Upper lobe of left lung (tissue), 6 donors: ENCODE measurements around the gene KLHL18. TPM values are rescaled to one million over a fixed set of nuclear protein-coding genes. Genes with fewer than 3 reads are reported as not detected.
A peak's percentile ranks its signal among the peaks of the same experiment; 100 is the strongest.

Source experiments
- ATAC-seq, 2 donors: fragments of 200-7000 bp; cut with Tn5 transposase; one replicate each; pipeline ENCODE4 v1.9.1; 2022; ENCODE audit warnings: mild to moderate bottlenecking in 2 of 2, moderate library complexity in 2 of 2; ENCODE audit not compliant: low FRiP score in 2 of 2
- DNase-seq, 2 donors: peaks; one replicate each; pipeline ENCODE4 v3.0.0-alpha.2; 2019 to 2020
- H3K27ac ChIP-seq, 4 donors: fragments of 200-600 bp; sonication (generic); one replicate each; pipeline ENCODE4 v1.5.1; 2016 to 2019
- H3K27me3 ChIP-seq, 4 donors: fragments of 200-600 bp; sonication (generic); one replicate each; pipeline ENCODE4 v1.5.1; 2017 to 2019
- H3K36me3 ChIP-seq, 4 donors: fragments of 200-600 bp; sonication (generic); one replicate each; pipeline ENCODE4 v1.5.1; 2016 to 2019
- H3K4me1 ChIP-seq, 4 donors: fragments of 200-600 bp; sonication (generic); one replicate each; pipeline ENCODE4 v1.5.1; 2018 to 2019
- H3K4me3 ChIP-seq, 4 donors: fragments of 200-600 bp; sonication (generic); one replicate each; pipeline ENCODE4 v1.5.1; 2017 to 2019; ENCODE audit warnings: mild to moderate bottlenecking in 2 of 4, moderate library complexity in 1 of 4
- H3K9me3 ChIP-seq, 4 donors: fragments of 200-600 bp; sonication (generic); one replicate each; pipeline ENCODE4 v1.5.1; 2018 to 2019
- CTCF ChIP-seq, 6 experiments: fragments of 450-650 bp in 4 of 6; fragments of 200-600 bp in 2 of 6; sonication (generic) in 2 of 6; IDR thresholded peaks; one replicate each; pipeline ENCODE4 v1.5.1; 2016 to 2019; ENCODE audit warnings: antibody characterized with exemption in 6 of 6
- EP300 ChIP-seq, 4 donors: sonication (generic); formaldehyde crosslinking; IDR thresholded peaks; one replicate each; pipeline ENCODE4 v1.5.1; 2017; ENCODE audit warnings: antibody characterized with exemption in 4 of 4, control low read depth in 2 of 4
- POLR2A ChIP-seq, 4 donors: fragments of 450-650 bp; IDR thresholded peaks; one replicate each; pipeline ENCODE4 v1.5.1; 2016 to 2017; ENCODE audit warnings: antibody characterized with exemption in 4 of 4, mild to moderate bottlenecking in 2 of 4
- POLR2AphosphoS5 ChIP-seq, 2 donors: sonication (generic); formaldehyde crosslinking; IDR thresholded peaks; one replicate each; pipeline ENCODE4 v1.5.1; 2017; ENCODE audit warnings: antibody characterized with exemption in 2 of 2
- WGBS, 2 donors: methylation state at CpG; one replicate each; pipeline ENCODE4 v1.1.5; 2017 to 2018; 5-methylcytosine and 5-hydroxymethylcytosine counted together
- total RNA-seq, 6 donors: library from RNA; depleted of rRNA in 4 of 6; stranded (reverse); fragments of >200 nt in 4 of 6; gene quantifications; one replicate each; pipeline versions ENCODE4 v1.1.0 to v1.2.1, GENCODE V29; 2016 to 2021
- donor health status: DM: no; HTN: no; CAD: no; lungs with moderate emphysema.
- donor health status: DM: no; HTN: yes; CAD: no; lungs with severe emphysema.

Gene KLHL18
- total RNA-seq: 10 to 100 TPM; 12.6 to 35.5 (median 19.4) TPM

- DNase-seq: peak; percentile 94 to 97
Measured at GRCh38 chr3:47282424-47283192, at the start of gene KLHL18, which contains the start of gene KIF9. Gene KLHL18 (plus strand): TSS chr3:47282944. CDS start chr3:47282966, 22 bp downstream. Gene KIF9 (minus strand): TSS chr3:47282799. CDS start chr3:47277374, 5,425 bp downstream.

DNA sequence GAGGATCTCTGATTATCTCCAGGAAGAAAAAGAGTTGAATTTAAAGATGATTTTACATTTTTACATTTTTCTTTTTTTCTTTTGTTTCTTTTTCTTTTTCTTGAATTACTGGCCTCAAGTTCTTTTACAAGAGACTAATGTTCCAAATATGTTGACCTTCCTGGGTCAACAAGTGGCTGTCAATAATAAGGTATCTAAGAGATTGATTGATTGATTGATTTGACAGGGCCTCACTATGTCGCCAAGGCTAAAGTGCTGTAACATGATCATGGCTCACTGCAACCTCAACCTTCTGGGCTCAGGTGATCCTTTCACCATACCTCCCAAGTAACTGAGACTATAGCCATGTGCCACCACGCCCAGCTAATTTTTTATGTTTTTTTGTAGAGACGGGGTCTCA is 44.7 kb upstream of the KLHL18 start:
- DNase-seq (no peak), ATAC-seq (no peak)
- Histone ChIP-seq H3K9me3 (no peaks in the 10 kb centered on the region), H3K27ac (no peak overlapping the region), H3K4me3 (no peak overlapping the region), H3K4me1 (no peaks in the 10 kb centered on the region), H3K36me3 (no peaks in the 10 kb centered on the region), H3K27me3 (no peaks in the 10 kb centered on the region)
- TF ChIP-seq EP300 (IDR thresholded peaks at IDR 0.05): no peak
- no peak for TF ChIP-seq CTCF (IDR thresholded peaks at IDR 0.05)
- TF ChIP-seq POLR2A (IDR thresholded peaks at IDR 0.05): no peak
- no peak for TF ChIP-seq POLR2AphosphoS5 (IDR thresholded peaks at IDR 0.05)
- 95 to 98% methylated on average over 3 of the region's 3 CpGs for WGBS, 2 donors

More at GRCh38 chr3:47282424-47283192, at the start of gene KLHL18, which contains the start of gene KIF9:
- H3K4me1 ChIP-seq: peaks cover 24 to 50% (median 30%) of the 10 kb centered on the region in 4 donors
- H3K9me3 ChIP-seq: no peaks in the 10 kb centered on the region
- no peaks in the 10 kb centered on the region for H3K27me3 ChIP-seq
- peak within 1 kb of the TSS; percentile 65 to 97 (median 86) for H3K4me3 ChIP-seq
- peak; percentile 97 for ATAC-seq
- H3K36me3 ChIP-seq: peaks cover 0 to 6% (median 1%) of the 10 kb centered on the region in 4 donors
- TF ChIP-seq POLR2AphosphoS5 (IDR thresholded peaks at IDR 0.05) (peak; percentile 84 to 85), CTCF (IDR thresholded peaks at IDR 0.05) (peak in 3 of 6 experiments; percentile 17 to 31 (median 19)), EP300 (IDR thresholded peaks at IDR 0.05) (peak in 2 of 4 donors; percentile 46 to 64), POLR2A (IDR thresholded peaks at IDR 0.05) (peak in 3 of 4 donors; percentile 60 to 80 (median 72))
- H3K27ac ChIP-seq: peak within 1 kb of the TSS; percentile 93 to 97 (median 96)
- WGBS, 2 donors: 0% methylated on average over 64 to 67 of the region's 82 CpGs

DNA sequence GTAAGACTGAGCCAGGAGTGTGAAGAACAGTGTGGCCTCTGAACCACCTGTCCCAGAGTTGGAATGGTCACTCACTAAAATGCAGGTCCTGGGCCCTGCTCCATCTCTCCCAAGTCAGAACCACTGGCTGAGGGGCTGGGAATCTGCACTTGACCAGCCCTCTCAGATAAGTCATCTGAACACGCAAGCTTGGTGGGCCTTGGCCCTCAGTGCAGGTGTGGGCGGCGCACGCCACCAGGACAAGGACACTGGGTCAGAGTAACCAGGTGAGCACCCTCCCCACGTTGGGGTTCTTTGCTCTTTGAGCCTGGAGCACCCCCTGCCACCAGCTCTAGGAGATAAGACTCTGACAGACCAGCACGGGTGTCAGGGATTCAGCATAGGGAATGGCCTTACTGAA is 42.8 kb upstream of the KLHL18 start:
- WGBS, 2 donors: 85% methylated on average over 4 of the region's 6 CpGs; no CpG with 5 or more reads in 1 of the 2 donors
- H3K36me3 ChIP-seq: no peaks in the 10 kb centered on the region
- H3K9me3 ChIP-seq: no peaks in the 10 kb centered on the region
- TF ChIP-seq POLR2AphosphoS5 (IDR thresholded peaks at IDR 0.05): no peak
- TF ChIP-seq EP300 (IDR thresholded peaks at IDR 0.05): no peak
- TF ChIP-seq POLR2A (IDR thresholded peaks at IDR 0.05): no peak
- TF ChIP-seq CTCF (IDR thresholded peaks at IDR 0.05): no peak
- no peak overlapping the region for H3K4me3 ChIP-seq
- no peaks in the 10 kb centered on the region for H3K27me3 ChIP-seq
- H3K4me1 ChIP-seq: no peaks in the 10 kb centered on the region
- peak in 1 of 2 donors; percentile 64 for DNase-seq
- no peak for ATAC-seq
- no peak overlapping the region for H3K27ac ChIP-seq

- WGBS, 2 donors: 88 to 90% methylated on average over 9 of the region's 9 CpGs
- no peaks in the 10 kb centered on the region for H3K9me3 ChIP-seq
- DNase-seq: no peak
- H3K4me1 ChIP-seq: no peaks in the 10 kb centered on the region
- TF ChIP-seq POLR2A (IDR thresholded peaks at IDR 0.05): no peak
- TF ChIP-seq POLR2AphosphoS5 (IDR thresholded peaks at IDR 0.05): no peak
- TF ChIP-seq CTCF (IDR thresholded peaks at IDR 0.05): no peak
- TF ChIP-seq EP300 (IDR thresholded peaks at IDR 0.05): no peak
- no peak overlapping the region for H3K27ac ChIP-seq
- H3K27me3 ChIP-seq: no peaks in the 10 kb centered on the region
- peak in 1 of 2 donors; percentile 30 for ATAC-seq
- H3K36me3 ChIP-seq: no peaks in the 10 kb centered on the region
- H3K4me3 ChIP-seq: no peak overlapping the region
Measured at GRCh38 chr3:47243419-47244147, 39.2 kb upstream of the KLHL18 start.
